Fibroblast of lung (primary cell): ENCODE results near the gene ZDHHC14. TPM values are rescaled to one million over a fixed set of nuclear protein-coding genes. Genes with fewer than 3 reads are reported as not detected.
"Not testable (repeated sequence)": the region's sequence is repeated elsewhere in the genome, so short reads cannot be mapped to it uniquely, and the experiment has no call there.

ENCODE experiments used
- DNase-seq, 2 donors: peaks; one replicate each; pipeline versions ENCODE4 v3.0.0 to v3.0.0-alpha.2; 2010; ENCODE audit warnings: low read depth in 2 of 2
- H2AFZ ChIP-seq: 2 replicates; pipeline ENCODE4 v1.5.1; 2012; ENCODE audit warnings: low read length, control low read depth, inconsistent platforms
- H3K27ac ChIP-seq: 2 replicates; pipeline ENCODE4 v1.5.1; 2011; ENCODE audit warnings: low read length, control low read depth; ENCODE audit not compliant: insufficient read depth
- H3K27me3 ChIP-seq: 2 replicates; pipeline ENCODE4 v1.5.1; 2011; ENCODE audit warnings: mild to moderate bottlenecking, low read length; ENCODE audit not compliant: control insufficient read depth, insufficient read depth
- H3K36me3 ChIP-seq: 2 replicates; pipeline ENCODE4 v1.5.1; 2011; ENCODE audit warnings: low read length; ENCODE audit not compliant: control insufficient read depth, insufficient read depth
- H3K4me1 ChIP-seq: 2 replicates; pipeline ENCODE4 v1.5.1; 2011; ENCODE audit warnings: low read length; ENCODE audit not compliant: control insufficient read depth, insufficient read depth; ENCODE audit errors: extremely low read depth
- H3K4me2 ChIP-seq: 2 replicates; pipeline ENCODE4 v1.5.1; 2011; ENCODE audit warnings: low read length, control low read depth; ENCODE audit not compliant: insufficient read depth; ENCODE audit errors: extremely low read depth
- H3K4me3 ChIP-seq, 4 experiments: fragments of 200-600 bp in 1 of 4; sonication (generic) in 1 of 4; replicated peaks in 1 of 4; 2 replicates each; pipeline ENCODE4 v1.5.1; 2011 to 2016; ENCODE audit warnings: low read length in 4 of 4, low read depth in 3 of 4, mild to moderate bottlenecking in 3 of 4, control low read depth in 2 of 4, inconsistent platforms in 1 of 4, mixed read lengths in 1 of 4; ENCODE audit not compliant: insufficient read depth in 1 of 4; ENCODE audit errors: control extremely low read depth in 1 of 4
- H3K79me2 ChIP-seq: 2 replicates; pipeline ENCODE4 v1.5.1; 2012; ENCODE audit warnings: mild to moderate bottlenecking, low read length, inconsistent platforms; ENCODE audit not compliant: control insufficient read depth, insufficient read depth
- H3K9ac ChIP-seq: 2 replicates; pipeline ENCODE4 v1.5.1; 2011; ENCODE audit warnings: mild to moderate bottlenecking, low read length, control low read depth; ENCODE audit not compliant: insufficient read depth
- H3K9me3 ChIP-seq: 2 replicates; pipeline ENCODE4 v1.5.1; 2012; ENCODE audit warnings: low read depth, low read length; ENCODE audit not compliant: control insufficient read depth, insufficient read depth
- H4K20me1 ChIP-seq: 2 replicates; pipeline ENCODE4 v1.5.1; 2011; ENCODE audit warnings: low read length; ENCODE audit not compliant: control insufficient read depth, insufficient read depth; ENCODE audit errors: extremely low read depth
- EZH2 ChIP-seq: IDR thresholded peaks from 2 replicates; pipeline ENCODE4 v1.5.1; 2012; ENCODE audit warnings: low read length, control low read depth, mild to moderate bottlenecking; ENCODE audit errors: missing control alignments
- polyA plus RNA-seq, 2 donors: library from polyadenylated mRNA; depleted of rRNA in 1 of 2; stranded (reverse) in 1 of 2; unstranded in 1 of 2; fragments of >200 nt; gene quantifications; 2 replicates each; pipeline ENCODE4 v1.2.1, GENCODE V29; 2011 to 2012; ENCODE audit warnings: missing spikeins in 1 of 2
- total RNA-seq: library from RNA; depleted of rRNA; stranded (reverse); fragments of >200 nt; gene quantifications from 2 replicates; pipeline ENCODE4 v1.2.1, GENCODE V29; 2014
- TF ChIP-seq, protein P1 (sequence below), 2 donors: IDR thresholded peaks in 1 of 2; conservative IDR thresholded peaks in 1 of 2; 1 replicate in 1 of 2; 2 replicates in 1 of 2; pipeline ENCODE4 v1.5.1; 2011 to 2012; ENCODE audit warnings: low read length in 2 of 2, control low read depth in 1 of 2, inconsistent platforms in 1 of 2, low read depth in 1 of 2, mild to moderate bottlenecking in 1 of 2

Gene ZDHHC14
- total and polyA plus RNA-seq, 2 donors (not counting 1 experiment from before 2014, with no cell fraction given) = 1.7 to 3.5 TPM

DNA sequence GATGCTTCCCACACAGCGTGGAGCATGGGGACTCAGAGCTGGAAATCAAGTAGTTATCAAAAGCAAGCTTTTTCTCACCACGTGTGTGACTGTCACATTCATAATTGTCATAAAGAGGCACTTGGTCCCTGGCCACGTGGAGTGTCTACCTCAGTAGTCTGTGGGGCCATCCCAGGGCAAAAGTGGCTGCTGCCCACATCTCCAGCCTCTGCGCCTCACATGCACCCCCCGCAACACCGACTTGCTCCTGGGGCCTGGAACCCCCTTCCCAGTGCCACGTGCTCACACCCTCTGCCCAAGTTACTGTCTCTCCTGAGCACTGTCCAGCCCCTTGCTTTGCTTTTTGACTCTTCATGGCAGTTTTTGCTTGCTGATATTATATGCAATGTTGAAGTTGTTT lies 308.9 kb downstream of the ZDHHC14 start:
- DNase-seq = no peak
- no peaks in the 10 kb centered on the region for H4K20me1 ChIP-seq
- H3K4me3 ChIP-seq = no peak overlapping the region
- H3K79me2 ChIP-seq = no peaks in the 10 kb centered on the region
- no peaks in the 10 kb centered on the region for H3K9me3 ChIP-seq
- no peak overlapping the region for H3K9ac ChIP-seq
- H3K4me2 ChIP-seq = no peak overlapping the region
- H3K36me3 ChIP-seq = no peaks in the 10 kb centered on the region
- peaks cover 14% of the 10 kb centered on the region for H3K27me3 ChIP-seq
- no peak overlapping the region for H2AFZ ChIP-seq
- H3K27ac ChIP-seq = no peak overlapping the region
- TF ChIP-seq, protein P1, sequence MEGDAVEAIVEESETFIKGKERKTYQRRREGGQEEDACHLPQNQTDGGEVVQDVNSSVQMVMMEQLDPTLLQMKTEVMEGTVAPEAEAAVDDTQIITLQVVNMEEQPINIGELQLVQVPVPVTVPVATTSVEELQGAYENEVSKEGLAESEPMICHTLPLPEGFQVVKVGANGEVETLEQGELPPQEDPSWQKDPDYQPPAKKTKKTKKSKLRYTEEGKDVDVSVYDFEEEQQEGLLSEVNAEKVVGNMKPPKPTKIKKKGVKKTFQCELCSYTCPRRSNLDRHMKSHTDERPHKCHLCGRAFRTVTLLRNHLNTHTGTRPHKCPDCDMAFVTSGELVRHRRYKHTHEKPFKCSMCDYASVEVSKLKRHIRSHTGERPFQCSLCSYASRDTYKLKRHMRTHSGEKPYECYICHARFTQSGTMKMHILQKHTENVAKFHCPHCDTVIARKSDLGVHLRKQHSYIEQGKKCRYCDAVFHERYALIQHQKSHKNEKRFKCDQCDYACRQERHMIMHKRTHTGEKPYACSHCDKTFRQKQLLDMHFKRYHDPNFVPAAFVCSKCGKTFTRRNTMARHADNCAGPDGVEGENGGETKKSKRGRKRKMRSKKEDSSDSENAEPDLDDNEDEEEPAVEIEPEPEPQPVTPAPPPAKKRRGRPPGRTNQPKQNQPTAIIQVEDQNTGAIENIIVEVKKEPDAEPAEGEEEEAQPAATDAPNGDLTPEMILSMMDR (conservative IDR thresholded peaks at IDR 0.05 in 1 of 2, IDR thresholded peaks at IDR 0.05 in 1 of 2; ENCODE audit: low read depth in 1 of 2, low read length in 2 of 2) = no peak
- TF ChIP-seq EZH2 = no peak
- H3K4me1 ChIP-seq = no peaks in the 10 kb centered on the region

DNA sequence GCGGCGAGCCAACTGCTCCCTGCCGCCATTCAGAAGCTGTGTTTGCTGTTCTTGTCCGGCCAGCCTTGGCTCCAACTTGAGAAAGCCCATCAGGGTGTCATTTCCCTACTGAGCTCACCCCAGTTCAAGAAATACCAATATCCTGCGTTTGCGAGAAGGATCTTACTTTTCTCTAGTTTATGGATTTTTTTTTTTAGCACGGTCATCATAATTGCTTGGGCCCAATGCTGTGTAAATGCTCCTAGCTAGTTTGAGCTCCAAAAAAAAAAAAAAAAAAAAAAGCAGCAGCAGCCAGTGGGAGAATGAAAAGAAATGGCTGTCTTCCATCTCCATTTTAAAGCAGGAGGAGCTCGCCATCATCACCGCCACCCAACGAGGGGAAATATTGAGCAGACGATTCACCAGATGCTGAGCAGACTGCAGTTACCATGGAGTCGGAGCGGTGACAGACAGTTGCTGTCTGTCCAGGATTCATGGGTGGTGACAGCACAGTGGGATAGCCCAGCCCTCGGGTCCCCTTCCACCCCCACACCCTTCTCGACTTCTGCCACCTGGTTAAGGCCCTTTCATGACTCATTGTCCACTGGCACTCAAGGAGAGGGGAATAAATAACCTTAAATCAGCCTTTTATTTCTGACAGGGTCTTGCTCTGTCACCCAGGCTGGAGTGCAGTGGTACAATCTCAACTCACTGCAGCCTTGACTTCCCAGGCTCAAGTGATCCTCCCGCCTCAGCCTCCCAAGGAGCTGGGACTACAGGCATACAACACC lies 309.6 kb downstream of the ZDHHC14 start:
- Histone ChIP-seq H2AFZ (no peak overlapping the region), H3K4me3 (no peak overlapping the region), H4K20me1 (no peaks in the 10 kb centered on the region), H3K79me2 (no peaks in the 10 kb centered on the region), H3K4me1 (no peaks in the 10 kb centered on the region), H3K27ac (no peak overlapping the region), H3K4me2 (no peak overlapping the region), H3K27me3 (peaks cover 18% of the 10 kb centered on the region), H3K9ac (no peak overlapping the region), H3K36me3 (no peaks in the 10 kb centered on the region), H3K9me3 (no peaks in the 10 kb centered on the region)
- DNase-seq = no peak
- TF ChIP-seq, protein P1 (conservative IDR thresholded peaks at IDR 0.05 in 1 of 2, IDR thresholded peaks at IDR 0.05 in 1 of 2; ENCODE audit: low read depth in 1 of 2, low read length in 2 of 2) = no peak
- no peak for TF ChIP-seq EZH2

- not testable (repeated sequence) for H3K4me1 ChIP-seq, H3K4me3 ChIP-seq, H3K4me2 ChIP-seq, H3K79me2 ChIP-seq, H3K9me3 ChIP-seq, H3K9ac ChIP-seq, DNase-seq, H2AFZ ChIP-seq, H3K27ac ChIP-seq, H4K20me1 ChIP-seq, H3K36me3 ChIP-seq
- H3K27me3 ChIP-seq = peaks cover 18% of the 10 kb centered on the region
Measured at GRCh38 chr6:157691621-157692020, 310.6 kb downstream of the ZDHHC14 start.
